Fibroblast of skin of right biceps (primary cell): ENCODE data around the gene NPFFR1.
"Not testable (repeated sequence)": the region's sequence is repeated elsewhere in the genome, so short reads cannot be mapped to it uniquely, and the experiment has no call there.

Source experiments
- DNase-seq: peaks from one replicate; pipeline ENCODE4 v3.0.0-alpha.2; 2013

The NPFFR1 gene

DNA sequence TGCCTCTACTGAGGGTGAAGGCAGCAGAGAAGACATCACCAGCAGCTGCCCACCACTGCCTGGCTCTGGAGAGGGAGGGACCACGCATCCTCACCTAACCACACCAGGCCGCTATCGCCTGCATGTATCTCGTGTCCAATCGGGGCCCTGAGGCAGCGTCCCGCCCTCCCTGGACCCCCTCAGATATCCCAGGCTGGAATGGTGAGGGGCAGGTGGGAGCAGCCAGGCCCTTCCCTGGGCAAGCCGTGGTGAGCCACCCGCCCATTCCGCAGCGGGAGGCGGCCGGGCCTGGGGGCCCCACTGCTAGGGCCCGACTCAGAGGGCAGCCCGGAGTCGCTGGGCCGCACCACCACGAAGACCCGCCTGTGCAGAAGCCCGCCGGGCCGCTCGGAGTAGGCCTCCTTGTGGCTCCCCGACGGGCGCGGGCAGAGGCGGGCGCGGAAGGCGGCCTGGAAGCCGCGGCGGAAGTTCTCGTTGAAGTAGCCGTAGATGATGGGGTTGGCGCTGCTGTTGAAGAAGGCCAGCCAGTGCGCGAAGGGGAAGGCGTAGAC lies 29.0 kb downstream of the NPFFR1 start:
- no peak for DNase-seq

- DNase-seq: no peak
Measured at GRCh38 chr10:70253878-70254765, 29.7 kb downstream of the NPFFR1 start.

DNA sequence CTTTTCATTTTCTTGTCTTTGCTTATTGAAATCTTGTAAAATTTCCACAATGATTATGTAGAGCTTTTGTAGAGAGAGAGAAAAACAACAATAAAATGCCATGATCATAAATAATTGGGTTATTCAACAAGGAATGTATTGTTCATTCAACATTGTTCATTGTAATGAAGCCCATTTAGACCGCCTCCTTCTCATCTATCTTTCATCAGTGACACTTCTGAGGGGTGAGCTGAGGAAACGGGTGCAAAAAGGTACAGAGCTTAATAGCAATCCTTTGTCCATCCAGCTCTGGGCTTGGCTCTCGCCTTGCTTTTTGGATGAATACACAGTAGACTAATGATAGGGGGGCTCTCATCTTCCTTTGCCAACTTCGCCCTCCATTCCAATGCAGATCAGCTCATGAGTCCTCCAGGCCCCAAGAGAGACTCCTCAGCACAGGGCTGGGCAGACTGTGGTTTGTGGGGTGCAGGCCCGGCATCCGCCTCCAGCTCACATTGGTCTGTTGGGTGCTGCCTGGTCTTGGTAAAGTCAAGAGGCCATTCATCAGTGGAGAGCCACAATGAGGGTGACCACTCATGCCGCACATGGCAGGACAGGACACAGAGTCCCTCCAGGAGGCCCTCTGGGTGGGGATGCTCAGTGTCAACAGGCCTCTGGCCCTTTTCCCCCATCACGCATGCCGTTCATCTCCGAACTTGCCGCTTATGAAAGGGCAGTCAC lies 32.7 kb downstream of the NPFFR1 start:
- no peak for DNase-seq

DNA sequence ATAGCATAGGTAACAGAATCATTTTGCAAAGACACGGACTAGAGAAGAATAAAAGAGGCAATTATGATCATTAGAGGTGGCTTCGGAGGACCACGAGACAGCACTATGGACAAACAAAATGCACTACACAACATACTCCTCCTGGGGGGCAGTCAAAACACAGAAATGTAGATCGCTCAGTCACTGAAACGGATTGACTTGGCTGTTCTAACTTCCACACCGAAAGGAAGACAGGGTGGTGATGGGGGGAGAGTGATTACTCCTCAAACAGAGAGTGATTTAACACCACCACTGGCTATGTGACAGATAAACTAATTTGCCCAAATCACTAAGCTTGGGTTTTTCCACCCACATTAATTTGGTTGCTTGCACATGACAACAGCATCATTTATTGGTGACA lies 36.4 kb downstream of the NPFFR1 start:
- DNase-seq: no peak

DNA sequence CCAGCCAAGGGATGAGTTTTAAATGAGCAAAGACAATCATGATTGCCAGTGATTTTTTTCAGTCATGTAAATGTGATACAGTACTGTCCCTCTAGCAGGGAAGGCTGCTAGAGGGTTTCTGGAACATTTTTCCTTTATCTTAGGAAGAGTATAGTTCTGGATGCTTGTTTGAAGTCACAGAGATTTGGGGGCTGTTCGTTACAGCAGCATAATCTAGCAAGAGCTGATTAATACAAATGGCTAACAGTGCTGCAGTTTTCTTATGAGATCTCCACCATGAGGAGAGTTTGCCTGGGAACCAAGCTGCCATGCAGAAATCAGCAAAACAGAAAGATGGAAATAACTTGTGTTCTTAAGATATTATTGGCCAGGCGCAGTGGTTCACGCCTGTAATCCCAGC lies 42.7 kb downstream of the NPFFR1 start:
- DNase-seq: no peak

GRCh38 chr10:70239986-70240385 lies 43.8 kb downstream of the NPFFR1 start:
- not testable (repeated sequence) for DNase-seq

DNA sequence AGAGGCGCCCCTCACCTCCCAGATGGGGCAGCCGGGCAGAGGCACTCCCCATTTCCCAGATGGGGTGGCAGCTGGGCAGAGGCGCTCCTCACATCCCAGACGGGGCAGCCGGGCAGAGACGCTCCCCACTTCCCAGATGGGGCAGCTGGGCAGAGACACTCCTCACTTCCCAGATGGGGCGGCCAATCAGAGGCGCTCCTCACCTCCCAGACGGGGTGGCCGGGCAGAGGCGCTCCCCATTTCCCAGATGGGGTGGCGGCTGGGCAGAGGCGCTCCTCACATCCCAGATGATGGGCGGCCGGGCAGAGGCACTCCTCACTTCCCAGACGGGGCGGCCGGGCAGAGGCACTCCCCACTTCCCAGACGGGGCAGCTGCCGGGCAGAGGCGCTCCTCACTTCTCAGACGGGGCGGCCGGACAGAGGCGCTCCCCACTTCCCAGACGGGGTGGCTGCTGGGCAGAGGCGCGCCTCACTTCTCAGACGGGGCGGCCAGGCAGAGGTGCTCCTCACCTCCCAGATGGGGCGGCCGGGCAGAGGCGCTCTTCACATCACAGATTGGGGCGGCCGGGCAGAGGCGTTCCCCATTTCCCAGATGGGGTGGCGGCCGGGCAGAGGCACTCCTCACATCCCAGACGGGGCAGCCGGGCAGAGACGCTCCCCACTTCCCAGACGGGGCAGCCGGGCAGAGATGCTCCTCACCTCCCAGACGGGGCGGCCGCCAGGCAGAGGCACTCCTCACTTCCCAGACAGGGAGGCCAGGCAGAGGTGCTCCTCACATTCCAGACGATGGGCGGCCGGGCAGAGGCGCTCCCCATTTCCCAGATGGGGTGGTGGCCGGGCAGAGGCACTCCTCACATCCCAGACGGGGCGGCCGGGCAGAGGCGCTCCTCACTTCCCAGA lies 44.5 kb downstream of the NPFFR1 start:
- DNase-seq: not testable (repeated sequence)

GRCh38 chr10:70237958-70238536 lies 45.8 kb downstream of the NPFFR1 start:
- not testable (repeated sequence) for DNase-seq

DNA sequence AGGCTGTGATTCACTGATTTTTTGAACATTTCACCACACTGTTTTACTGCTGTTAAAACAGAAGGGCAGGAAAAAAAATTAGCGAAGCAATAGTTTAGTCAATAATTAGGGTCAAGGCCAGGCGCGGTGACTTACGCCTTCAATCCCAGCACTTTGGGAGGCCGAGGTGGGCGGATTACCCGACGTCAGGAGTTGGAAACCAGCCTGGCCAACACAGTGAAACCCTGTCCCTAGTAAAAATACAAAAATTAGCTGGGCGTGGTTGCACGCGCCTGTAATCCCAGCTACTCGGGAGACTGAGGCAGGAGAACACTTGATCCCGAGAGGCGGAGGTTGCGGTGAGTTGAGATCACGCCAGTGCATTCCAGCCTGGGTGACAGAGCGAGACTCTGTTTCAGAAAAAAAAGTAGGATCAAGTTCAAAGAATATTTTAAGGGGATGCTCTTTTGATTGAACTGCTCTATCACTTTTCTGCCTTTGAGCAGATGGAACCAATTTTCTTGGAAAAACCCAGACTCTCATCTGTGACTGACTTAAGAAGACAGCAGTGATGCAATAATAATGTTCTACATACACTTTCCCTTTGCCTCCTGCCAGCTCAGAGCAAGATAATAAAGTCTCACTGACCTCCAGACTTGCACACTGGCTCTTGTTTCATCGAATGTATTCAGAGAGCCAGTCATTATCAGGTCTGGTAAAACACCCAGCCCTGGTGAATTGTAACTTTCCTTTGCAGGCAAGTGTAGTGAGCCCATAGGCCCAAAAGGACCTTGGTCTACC lies 48.9 kb downstream of the NPFFR1 start:
- DNase-seq: peak; percentile 78

- DNase-seq: no peak
Measured at GRCh38 chr10:70233939-70234300, 49.9 kb downstream of the NPFFR1 start.

DNA sequence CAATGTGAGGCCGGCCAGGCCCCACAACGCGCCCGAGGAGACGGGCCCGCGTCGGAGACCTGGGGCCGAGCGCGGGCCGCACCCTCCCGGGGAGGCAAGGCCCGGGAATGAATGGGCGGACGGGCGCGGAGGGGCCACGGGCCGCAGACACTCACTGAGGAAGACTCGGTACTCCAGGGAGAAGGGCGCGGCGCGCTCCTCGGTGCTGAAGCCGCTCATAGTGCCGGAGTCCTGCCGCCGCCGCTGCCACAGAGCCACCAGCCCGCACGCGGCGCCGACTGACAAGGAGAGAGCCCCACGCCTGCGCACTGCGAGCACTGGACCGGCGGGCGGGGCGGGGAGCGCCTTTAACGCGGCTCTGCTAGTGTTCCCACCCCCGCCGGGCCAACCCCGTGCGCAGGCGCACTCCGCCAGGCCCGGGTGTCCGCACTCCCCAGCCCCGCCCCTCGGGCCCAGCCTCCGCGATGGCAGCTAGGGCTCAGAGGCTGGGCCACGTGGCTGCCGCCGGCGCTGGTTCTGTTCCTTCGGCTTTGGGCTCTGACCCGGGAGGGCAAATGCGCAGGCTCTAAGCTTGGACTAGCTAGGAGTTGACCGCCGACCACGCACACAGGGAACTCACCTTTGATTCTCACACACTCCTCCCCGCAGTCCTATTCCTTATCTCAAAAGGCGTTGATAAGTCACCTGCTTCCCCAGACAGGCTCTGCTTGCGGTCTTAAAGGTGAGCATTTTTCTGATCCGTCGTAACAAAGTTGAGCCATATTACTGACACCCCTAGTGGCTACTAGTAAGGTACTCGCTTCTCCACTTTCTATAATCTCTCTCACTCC lies 50.5 kb downstream of the NPFFR1 start, which contains the start of gene PPA1:
Gene PPA1, minus strand, starts transcription at position 321 of the 830 bp plus-strand sequence. Its CDS starts 102 bp downstream, at position 219.
- peak; percentile 96 for DNase-seq

DNA sequence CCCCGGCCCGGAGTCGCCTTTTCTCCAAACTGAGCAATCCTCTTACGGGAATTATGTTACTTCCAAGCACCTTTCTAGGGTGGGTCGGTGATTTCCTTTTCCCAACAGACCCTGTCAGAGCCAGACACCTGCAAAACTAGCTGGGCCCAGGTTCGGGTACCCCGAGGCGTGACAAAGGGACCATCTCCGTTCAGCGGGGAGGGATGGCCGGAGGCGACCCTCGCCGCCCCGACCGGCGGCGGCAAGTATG lies 51.0 kb downstream of the NPFFR1 start:
- DNase-seq: peak; percentile 8

- DNase-seq: peak; percentile 55
Measured at GRCh38 chr10:70232155-70232858, 51.5 kb downstream of the NPFFR1 start.

- DNase-seq: no peak
Measured at GRCh38 chr10:70228491-70228890, 55.3 kb downstream of the NPFFR1 start.

GRCh38 chr10:70227548-70228320 lies 56.1 kb downstream of the NPFFR1 start:
- DNase-seq: no peak

DNA sequence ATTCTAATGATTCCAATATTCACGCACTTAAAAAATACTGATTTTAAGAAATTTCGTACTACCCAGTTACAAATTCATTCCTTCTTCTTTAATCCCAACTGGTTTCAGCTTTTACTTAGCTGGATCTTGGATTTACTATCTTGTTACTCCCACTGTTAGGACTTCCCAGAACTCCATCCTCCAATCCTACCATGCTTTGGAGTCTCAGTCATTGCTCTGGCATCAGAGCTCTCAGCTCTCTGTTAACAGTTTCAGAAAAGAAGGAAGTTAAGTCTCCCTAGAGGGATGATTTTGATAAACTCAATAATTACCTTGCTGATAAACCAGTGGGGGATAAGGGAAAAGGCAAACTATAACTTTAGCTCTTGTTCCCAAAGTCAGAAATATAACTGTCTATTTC lies 60.1 kb downstream of the NPFFR1 start:
- no peak for DNase-seq

DNA sequence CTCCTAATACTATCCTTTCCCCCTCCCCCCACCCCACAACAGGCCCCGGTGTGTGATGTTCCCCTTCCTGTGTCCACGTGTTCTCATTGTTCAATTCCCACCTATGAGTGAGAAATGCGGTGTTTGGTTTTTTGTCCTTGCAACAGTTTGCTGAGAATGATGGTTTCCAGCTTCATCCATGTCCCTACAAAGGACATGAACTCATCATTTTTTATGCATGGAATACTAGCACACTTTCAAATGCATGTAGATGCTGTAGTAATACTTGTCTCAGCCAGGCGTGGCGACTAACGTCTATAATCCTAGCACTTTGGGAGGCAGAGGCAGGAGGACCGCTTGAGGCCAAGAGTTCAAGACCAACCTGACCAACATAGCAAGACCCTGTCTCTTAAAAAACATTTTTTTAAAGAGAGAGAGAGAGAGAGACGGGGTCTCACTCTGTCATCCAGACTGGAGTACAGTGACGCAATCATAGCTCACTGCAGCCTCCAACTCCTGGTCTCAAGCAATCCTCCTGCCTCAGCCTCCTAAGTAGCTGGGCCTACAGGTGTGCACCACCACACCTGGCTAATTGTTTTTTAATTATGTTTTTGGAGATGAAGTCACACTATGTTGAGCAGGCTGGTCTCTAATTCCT lies 60.9 kb downstream of the NPFFR1 start:
- not testable (repeated sequence) for DNase-seq

GRCh38 chr10:70222340-70222794 lies 61.4 kb downstream of the NPFFR1 start:
- DNase-seq: no peak

- no peak for DNase-seq
Measured at GRCh38 chr10:70221030-70221429, 62.8 kb downstream of the NPFFR1 start.
